ENCODE results near the gene IVL. TPM values are rescaled to one million over a fixed set of nuclear protein-coding genes. Genes with fewer than 3 reads are reported as not detected.

The IVL gene
- total and polyA plus RNA-seq, 4 donors, result 0.02 TPM; not detected in 3

- TF ChIP-seq FOXA2 (IDR thresholded peaks at IDR 0.05) (no peak), SP1 (IDR thresholded peaks at IDR 0.05) (no peak)
These were observed 3.5 kb upstream of the IVL start (continued) for GRCh38 chr1:152904688-152905440.

- Histone ChIP-seq H3K9me3 (ENCODE audit: control insufficient read depth in 4 of 4, low read length in 3 of 4) (no peaks in the 10 kb centered on the region), H3K4me3 (ENCODE audit: low read depth in 1 of 3, low read length in 3 of 3) (no peak overlapping the region), H3K27me3 (ENCODE audit: control insufficient read depth in 4 of 4, insufficient read depth in 4 of 4, low read length in 3 of 4) (no peaks in the 10 kb centered on the region), H3K36me3 (ENCODE audit: control insufficient read depth in 4 of 4, insufficient read depth in 3 of 4, low read depth in 1 of 4, low read length in 3 of 4) (no peaks in the 10 kb centered on the region), H3K9ac (ENCODE audit: low read depth in 1 of 2, low read length in 2 of 2) (no peak overlapping the region), H3K27ac (ENCODE audit: low read depth in 1 of 2, low read length in 2 of 2) (no peak overlapping the region), H3K4me1 (ENCODE audit: control insufficient read depth in 4 of 4, insufficient read depth in 4 of 4, low read length in 3 of 4) (no peaks in the 10 kb centered on the region)
- 55% methylated on average over 5 of the region's 5 CpGs for WGBS
- no peak for TF ChIP-seq ATF3 (IDR thresholded peaks at IDR 0.05)
- TF ChIP-seq EGR1 (IDR thresholded peaks at IDR 0.05; ENCODE audit: low read depth in 2 of 2), result no peak
- TF ChIP-seq REST (IDR thresholded peaks at IDR 0.05), result no peak
- DNase-seq (ENCODE audit: low spot score), result no peak
These were observed 2.3 kb upstream of the IVL start for GRCh38 chr1:152906023-152906565.

- Histone ChIP-seq H3K9me3 (ENCODE audit: control insufficient read depth in 4 of 4, low read length in 3 of 4) (no peaks in the 10 kb centered on the region), H3K36me3 (ENCODE audit: control insufficient read depth in 4 of 4, insufficient read depth in 3 of 4, low read depth in 1 of 4, low read length in 3 of 4) (no peaks in the 10 kb centered on the region), H3K4me3 (ENCODE audit: low read depth in 1 of 3, low read length in 3 of 3) (no peak overlapping the region), H3K4me1 (ENCODE audit: control insufficient read depth in 4 of 4, insufficient read depth in 4 of 4, low read length in 3 of 4) (no peaks in the 10 kb centered on the region), H3K27me3 (ENCODE audit: control insufficient read depth in 4 of 4, insufficient read depth in 4 of 4, low read length in 3 of 4) (no peaks in the 10 kb centered on the region), H3K27ac (ENCODE audit: low read depth in 1 of 2, low read length in 2 of 2) (no peak overlapping the region), H3K9ac (ENCODE audit: low read depth in 1 of 2, low read length in 2 of 2) (no peak overlapping the region)
- DNase-seq (ENCODE audit: low spot score), result no peak
- TF ChIP-seq EGR1 (IDR thresholded peaks at IDR 0.05; ENCODE audit: low read depth in 2 of 2), result no peak
- no peak for TF ChIP-seq RAD21 (IDR thresholded peaks at IDR 0.05)
- no peak for TF ChIP-seq GABPA (IDR thresholded peaks at IDR 0.05 in 1 of 2, conservative IDR thresholded peaks at IDR 0.05 in 1 of 2)
- TF ChIP-seq MAX (IDR thresholded peaks at IDR 0.05), result no peak
- TF ChIP-seq ATF3 (IDR thresholded peaks at IDR 0.05), result no peak
- TF ChIP-seq CTCF (IDR thresholded peaks at IDR 0.05; ENCODE audit: low read depth, low read length, missing input control), result no peak
- TF ChIP-seq FOXA1 (IDR thresholded peaks at IDR 0.05), result no peak
- no peak for TF ChIP-seq YY1 (IDR thresholded peaks at IDR 0.05)
- no peak for TF ChIP-seq FOXA2 (IDR thresholded peaks at IDR 0.05)
- WGBS, result 91% methylated on average over 3 of the region's 3 CpGs
These were observed 860 bp downstream of the IVL start for GRCh38 chr1:152909206-152909605.

Data from liver (tissue), 9 donors.